ENCODE results near the gene IGLL1. TPM values are rescaled to one million over a fixed set of nuclear protein-coding genes. Genes with fewer than 3 reads are reported as not detected.
"Not testable (repeated sequence)": the region's sequence is repeated elsewhere in the genome, so short reads cannot be mapped to it uniquely, and the experiment has no call there.

The IGLL1 gene
- total RNA-seq, 1 experiment from 2014 or later: not detected

DNA sequence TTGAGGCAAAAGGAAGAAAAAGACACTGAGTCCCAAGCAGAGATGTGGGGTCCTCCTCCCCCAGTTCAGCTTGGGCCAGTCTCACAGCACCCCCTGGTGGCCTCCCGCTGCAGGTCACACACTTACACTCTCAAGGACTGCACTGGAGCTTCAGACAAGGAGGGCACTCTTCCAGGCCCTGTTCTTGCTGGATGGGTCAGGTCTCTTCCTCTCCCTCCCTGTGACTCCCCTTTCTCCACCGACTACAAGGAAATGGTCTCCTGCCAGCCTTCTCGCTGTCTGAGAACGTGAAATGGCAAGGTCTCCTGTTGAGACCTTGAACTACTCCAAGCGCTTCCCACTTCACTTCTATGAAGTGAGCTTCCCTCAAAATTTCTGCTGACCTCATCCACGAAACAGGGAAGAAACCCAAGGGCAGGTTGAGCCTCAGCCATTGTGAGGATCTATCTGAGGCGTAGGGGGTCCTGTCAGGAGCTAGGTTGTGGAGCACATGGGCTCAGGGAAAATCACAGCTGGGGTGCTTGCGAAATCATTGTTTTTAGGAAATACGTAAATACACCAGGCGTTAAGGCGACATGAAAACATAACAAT, 11.2 kb upstream of the IGLL1 start:
- DNase-seq (ENCODE audit: low spot score): peak; percentile 24

DNA sequence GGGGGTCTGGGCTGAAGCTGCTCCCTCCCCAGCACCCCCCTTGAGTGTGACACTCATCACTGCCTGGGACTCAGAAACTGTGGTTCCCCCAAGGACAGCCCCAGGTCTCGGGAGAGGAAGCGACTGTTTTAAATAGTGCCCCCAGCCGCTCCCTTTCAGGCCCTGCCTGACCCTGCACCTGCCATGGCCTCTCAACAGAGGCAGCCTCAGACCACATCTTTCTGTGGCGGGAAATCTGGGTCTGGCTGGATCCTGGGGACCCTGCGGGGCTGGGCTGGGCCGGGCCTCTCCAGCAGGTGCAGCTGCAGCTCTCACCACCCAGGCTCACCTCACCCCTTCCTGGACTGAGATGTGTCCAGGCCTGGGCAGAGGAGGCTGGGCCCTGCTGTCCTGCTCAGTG, 3.7 kb upstream of the IGLL1 start:
- DNase-seq (ENCODE audit: low spot score): no peak

GRCh38 chr22:23583153-23583552, 3.1 kb upstream of the IGLL1 start:
- DNase-seq (ENCODE audit: low spot score): no peak

DNA sequence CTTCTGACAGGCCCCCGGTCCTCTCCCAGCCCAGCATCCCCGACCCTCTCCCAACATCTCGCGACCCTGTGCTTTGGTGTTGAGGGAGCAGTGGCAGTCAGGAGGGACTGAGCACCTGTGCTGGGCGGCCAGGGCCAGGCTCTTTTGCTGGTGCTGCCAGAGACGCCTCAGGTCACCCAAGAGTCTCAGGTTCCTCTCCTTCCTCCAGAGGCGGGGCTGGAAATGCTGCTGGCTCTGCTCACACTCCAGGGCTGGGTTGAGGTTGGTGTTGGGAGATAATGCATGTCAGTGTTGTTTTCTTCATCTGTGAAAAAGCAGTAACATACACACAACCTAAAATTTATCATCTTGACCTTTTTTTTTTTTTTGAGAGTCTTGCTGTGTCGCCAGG, 1.2 kb upstream of the IGLL1 start:
- no peak for DNase-seq (ENCODE audit: low spot score)

DNA sequence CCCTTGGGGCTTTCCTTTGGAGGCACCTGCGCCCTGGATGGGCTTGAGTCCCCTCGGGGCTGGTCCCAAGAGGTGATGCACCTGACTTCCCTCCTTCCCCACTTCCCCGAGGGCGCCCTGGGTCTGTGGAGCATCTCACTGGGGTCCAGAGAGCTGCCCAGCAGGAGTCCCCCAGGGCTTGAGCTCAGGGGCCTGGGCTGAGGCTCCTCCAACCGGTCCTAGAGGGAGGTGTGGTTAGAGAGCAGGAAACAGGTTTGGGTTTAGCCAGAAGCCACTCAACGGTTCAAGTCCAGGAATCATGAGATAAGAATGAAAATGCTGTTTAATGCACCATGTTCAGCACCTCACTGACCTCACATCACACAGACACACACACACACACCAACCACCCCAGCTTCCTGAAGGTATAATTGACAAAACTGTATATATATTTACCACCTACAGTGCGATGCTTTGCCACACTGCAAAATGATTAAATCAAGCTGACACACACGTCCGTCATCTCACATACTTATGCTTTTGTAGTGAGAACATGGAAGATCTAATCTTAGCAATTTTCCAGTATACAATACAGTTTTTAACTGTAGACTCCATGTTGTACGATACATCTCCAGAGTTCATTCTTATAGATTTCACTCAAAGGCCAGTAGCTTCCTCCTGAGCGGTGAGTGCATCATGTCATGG, 628 bp upstream of the IGLL1 start:
- DNase-seq (ENCODE audit: low spot score): no peak

DNA sequence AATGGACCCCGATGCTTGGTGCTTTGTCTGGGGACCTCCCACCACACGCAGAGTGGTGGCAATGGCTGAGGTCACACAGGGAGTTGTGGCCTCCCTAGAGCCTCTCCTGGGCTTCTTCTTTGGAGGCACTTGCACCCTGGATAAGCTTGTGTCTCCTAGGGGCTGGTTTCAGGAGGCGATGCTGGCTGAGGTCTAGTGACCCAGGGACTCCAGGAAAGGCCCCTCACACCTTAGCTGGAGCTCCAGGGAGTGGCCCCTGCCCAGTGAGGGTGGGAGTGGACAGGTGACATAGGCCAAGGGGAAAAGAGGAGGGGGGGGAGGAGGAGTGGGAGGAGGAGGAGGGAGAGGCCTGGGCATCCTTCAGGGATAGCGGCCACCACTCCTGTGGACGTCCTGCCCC, 810 bp downstream of the IGLL1 start:
- DNase-seq (ENCODE audit: low spot score): no peak

- no peak for DNase-seq (ENCODE audit: low spot score)
Measured at GRCh38 chr22:23578306-23578705, 1.8 kb downstream of the IGLL1 start.

DNA sequence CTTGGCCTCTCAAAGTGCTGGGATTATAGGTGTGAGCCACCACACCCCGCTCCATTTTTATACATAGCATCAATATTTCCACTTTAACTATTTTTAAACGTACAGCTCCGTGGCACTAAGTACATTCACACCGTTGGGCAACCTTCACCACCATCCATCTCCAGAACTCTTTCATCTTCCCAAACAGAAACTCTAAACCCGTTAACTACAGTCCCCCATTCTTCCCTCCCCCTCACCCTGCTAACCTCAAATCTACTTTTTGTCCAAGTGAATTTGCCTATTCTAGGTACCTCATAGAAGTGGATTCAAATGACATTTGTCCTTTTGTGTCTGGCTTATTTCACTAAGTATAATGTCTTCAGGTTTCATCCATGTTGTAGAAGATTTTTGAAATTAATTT, 3.4 kb downstream of the IGLL1 start:
- DNase-seq (ENCODE audit: low spot score): no peak

DNA sequence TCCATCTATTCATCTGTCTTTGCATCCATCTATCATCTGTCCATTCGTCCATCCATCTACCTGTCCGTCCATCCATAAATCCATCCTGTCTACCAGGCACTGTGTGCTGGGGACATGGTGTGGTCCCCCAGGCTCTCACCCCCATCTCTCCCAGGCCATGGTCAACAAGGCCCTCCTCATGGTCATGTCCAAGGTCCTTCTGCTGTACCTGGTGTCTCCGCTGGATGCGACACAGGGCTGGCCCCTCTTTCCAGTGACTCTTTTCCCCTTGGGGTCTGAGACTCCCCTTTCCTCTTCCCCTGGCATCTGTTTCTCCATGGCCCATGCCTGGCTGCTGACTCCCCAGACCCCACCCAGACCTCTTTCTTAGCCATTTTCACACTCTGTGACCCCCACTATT, 4.5 kb downstream of the IGLL1 start:
- DNase-seq (ENCODE audit: low spot score): no peak

DNA sequence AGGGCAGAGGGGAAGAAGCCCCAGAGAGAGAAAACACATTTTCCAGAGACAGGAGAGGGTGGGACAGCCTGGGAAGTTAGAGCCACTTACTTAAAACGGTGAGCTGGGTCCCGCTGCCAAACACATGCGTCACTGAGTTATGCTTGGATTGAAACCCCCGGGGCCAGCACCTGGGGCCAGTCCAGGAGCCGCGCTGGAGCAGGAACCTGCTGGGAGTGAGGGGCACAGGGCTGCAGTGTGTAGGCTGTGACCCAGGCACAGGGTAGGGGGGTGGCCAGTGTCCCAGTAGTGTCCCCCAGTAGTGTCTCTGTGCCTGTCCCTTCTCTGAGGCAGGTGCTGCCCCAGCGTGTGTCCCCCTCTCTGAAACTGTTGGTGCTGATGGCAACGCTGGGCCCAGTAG, 5.2 kb downstream of the IGLL1 start:
- DNase-seq (ENCODE audit: low spot score): no peak

- DNase-seq (ENCODE audit: low spot score): no peak
Measured at GRCh38 chr22:23574371-23574811, 5.7 kb downstream of the IGLL1 start.

DNA sequence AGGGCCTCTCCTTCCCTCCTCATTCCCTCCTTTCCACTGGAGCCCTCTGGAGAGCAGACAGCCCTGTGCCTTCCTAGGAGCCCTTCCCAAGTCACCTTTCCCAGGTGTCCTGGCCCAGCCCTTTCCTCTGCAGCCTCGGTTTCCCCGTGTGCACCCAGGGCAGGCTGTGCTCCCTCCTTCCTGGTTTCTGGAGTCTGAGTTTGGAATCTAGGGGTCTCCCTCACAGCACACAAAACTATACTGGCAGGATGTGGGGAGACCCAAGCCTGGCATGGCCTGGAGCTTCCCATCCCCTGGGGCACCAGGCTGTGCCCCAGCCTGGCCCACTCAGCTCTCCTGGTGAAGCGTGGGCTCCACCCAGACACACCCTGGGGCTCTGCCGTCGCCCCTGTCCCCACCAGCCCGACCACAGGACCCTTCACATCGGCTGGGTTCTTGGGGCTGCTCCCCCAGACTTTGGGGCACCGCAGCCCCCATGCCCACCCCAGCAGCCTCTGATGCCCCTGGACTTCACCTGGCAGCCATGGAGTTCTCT, 6.3 kb downstream of the IGLL1 start:
- DNase-seq (ENCODE audit: low spot score): not testable (repeated sequence)

DNA sequence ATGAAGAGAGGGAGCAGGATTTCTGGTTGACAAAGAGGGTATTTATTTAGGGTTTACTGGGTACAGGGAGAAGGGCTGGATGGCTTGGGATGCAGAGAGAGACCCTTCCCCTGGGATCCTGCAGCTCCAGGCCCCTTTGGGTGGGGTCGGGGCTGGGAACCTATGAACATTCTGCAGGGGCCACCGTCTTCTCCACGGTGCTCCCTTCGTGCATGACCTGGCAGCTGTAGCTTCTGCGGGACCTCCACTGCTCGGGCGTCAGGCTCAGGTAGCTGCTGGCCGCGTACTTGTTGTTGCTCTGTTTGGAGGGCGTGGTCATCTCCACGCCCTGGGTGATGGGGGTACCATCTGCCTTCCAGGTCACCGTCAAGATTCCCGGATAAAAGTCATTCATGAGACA, 7.0 kb downstream of the IGLL1 start:
- not testable (repeated sequence) for DNase-seq (ENCODE audit: low spot score)

GRCh38 chr22:23571486-23571885, 8.6 kb downstream of the IGLL1 start:
- DNase-seq (ENCODE audit: low spot score): no peak

GRCh38 chr22:23570681-23571080, 9.4 kb downstream of the IGLL1 start:
- no peak for DNase-seq (ENCODE audit: low spot score)

- no peak for DNase-seq (ENCODE audit: low spot score)
Measured at GRCh38 chr22:23569716-23570115, 10.4 kb downstream of the IGLL1 start.

DNA sequence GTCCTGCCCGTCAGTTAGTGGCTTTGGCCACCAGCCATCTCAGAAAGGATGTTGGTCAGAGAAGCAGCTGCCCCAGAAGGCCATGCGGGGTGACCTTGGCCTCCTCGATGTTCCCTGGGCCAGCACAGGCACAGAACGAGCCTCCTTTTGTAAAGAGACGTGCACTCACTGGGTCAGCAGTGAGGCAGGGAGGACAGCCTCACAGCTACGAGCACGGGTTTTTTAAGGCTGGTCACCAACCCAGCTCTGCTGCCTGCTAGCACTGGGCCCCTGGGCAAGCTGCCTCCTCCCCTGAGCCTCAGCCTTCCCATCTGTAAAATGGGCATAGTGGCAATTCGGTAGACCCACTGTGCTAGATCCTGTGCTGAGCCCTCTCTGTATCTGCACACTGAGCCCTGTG, 10.8 kb downstream of the IGLL1 start:
- no peak for DNase-seq (ENCODE audit: low spot score)

GRCh38 chr22:23566705-23567475, 13.2 kb downstream of the IGLL1 start:
- no peak for DNase-seq (ENCODE audit: low spot score)

DNA sequence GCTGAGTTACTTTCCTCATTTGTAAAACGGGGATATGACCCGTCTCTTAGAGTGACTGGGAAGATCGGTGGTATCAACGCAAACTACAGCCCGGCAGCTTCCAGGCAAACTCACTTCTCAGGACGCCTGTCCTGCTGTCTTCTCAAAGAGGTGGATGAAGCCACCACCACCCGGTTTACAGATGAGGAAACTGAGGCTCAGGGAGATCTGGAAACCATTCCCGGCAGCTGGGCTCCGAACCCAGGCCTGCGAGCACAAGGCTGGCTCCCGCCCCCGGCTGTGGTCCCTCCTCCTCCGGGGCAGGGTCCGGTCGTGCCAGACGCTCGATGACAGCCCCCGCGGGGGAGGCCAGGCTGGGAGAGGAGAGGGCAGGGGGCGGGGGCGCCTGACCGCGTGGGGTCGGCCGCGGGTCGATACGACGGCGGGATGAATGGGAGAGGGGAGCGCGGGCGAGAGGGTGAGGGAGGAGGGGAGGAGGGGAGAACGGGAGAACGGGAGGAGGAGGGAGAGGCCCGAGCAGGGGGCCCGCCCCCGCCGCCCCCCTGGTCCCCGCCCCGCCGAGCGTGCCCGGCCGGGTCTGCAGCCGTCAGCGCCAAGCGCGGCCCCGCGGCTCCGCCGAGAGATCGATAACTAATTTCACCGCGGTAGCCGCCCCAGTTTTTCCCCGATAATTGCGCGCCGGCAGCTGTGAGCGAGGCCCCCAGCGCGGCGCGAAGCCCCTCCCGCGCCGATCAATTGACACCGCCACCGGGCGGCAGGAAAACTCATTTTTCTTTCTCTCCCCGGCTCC, 14.0 kb downstream of the IGLL1 start:
- no peak for DNase-seq (ENCODE audit: low spot score)

- DNase-seq (ENCODE audit: low spot score): no peak
Measured at GRCh38 chr22:23565305-23565914, 14.7 kb downstream of the IGLL1 start.

DNA sequence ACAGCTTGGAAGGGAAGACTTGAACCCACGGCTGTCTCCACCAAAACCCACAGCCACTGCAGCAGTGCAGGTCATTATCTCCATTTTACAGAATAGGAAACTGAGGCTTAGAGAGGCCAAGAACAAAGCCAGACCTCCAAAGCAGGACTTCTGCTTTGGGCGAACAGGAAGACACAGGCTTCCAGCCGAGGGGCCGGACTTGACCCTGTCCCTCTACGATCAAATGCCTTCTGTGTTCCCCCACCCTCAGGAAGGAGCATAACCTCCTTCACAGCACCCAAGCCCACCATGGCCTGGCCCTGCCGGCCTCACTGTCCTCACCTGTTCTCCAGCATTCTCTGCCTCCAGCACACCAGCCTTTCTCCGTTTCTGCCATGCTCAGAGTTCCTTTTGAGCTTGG, 15.8 kb downstream of the IGLL1 start:
- DNase-seq (ENCODE audit: low spot score): no peak

GRCh38 chr22:23563111-23563510, 17.0 kb downstream of the IGLL1 start:
- no peak for DNase-seq (ENCODE audit: low spot score)
